Activated CD4-positive, alpha-beta T cell treated with anti-CD3 and anti-CD28 coated beads, Interleukin-2, Interleukin-4, amounts not matched to agents 100 ng/mL and 50 ng/mL, durations not matched to agents 16 hours and 8 hours (primary cell): ENCODE data around the gene HCN2.
"Not testable (repeated sequence)": the region's sequence is repeated elsewhere in the genome, so short reads cannot be mapped to it uniquely, and the experiment has no call there.

Experiments
- DNase-seq: peaks from one replicate; pipeline ENCODE4 v3.0.0-alpha.2; 2020; ENCODE audit warnings: low spot score

The HCN2 gene

DNA sequence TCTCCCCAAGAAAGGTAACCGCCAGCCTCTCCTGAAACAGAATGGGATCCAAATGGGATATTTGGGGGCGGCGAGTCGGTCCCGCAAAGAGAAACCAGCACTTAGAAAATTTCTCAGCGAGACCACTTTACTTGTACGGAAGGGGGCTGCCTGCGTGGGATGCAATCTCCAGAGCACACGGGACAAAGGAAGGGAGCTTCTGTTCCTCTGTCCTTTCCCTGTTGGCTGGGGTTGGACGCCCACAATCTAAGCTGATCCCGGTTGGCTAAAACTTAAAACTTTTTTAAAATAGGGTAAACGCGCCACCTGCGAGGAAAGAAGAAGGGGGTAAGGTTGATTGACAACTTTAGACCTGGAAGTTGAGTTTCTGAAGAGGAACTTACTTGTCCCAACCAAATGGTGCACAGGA lies 18.1 kb upstream of the HCN2 start:
- DNase-seq = peak; percentile 25

DNA sequence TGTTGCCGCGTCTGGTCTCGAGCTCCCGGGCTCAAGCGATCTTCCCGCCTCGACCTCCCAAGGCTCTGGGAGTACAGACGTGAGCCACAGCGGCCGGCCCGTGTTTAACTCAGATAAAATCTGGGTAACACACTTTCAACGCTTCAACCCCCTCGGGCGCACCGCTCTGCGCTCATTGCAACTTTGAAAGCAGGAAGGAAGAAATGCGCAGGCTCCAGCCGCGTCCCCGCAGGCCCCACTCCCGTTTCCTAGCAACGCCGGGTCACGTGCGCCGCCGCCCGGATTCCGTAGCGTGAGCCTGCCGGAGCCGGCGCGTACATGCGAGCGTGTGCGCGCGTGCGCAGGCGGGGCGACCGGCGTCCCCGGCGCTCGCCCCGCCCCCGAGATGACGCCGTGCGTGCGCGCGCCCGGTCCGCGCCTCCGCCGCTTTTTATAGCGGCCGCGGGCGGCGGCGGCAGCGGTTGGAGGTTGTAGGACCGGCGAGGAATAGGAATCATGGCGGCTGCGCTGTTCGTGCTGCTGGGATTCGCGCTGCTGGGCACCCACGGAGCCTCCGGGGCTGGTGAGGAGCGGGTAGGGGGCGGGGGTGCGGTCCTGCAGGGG lies 17.4 kb upstream of the HCN2 start, which contains the start of gene BSG:
BSG (plus strand) TSS at position 457 of the 603 bp plus-strand sequence; CDS start at position 496, 39 bp downstream.
- peak; percentile 98 for DNase-seq

DNA sequence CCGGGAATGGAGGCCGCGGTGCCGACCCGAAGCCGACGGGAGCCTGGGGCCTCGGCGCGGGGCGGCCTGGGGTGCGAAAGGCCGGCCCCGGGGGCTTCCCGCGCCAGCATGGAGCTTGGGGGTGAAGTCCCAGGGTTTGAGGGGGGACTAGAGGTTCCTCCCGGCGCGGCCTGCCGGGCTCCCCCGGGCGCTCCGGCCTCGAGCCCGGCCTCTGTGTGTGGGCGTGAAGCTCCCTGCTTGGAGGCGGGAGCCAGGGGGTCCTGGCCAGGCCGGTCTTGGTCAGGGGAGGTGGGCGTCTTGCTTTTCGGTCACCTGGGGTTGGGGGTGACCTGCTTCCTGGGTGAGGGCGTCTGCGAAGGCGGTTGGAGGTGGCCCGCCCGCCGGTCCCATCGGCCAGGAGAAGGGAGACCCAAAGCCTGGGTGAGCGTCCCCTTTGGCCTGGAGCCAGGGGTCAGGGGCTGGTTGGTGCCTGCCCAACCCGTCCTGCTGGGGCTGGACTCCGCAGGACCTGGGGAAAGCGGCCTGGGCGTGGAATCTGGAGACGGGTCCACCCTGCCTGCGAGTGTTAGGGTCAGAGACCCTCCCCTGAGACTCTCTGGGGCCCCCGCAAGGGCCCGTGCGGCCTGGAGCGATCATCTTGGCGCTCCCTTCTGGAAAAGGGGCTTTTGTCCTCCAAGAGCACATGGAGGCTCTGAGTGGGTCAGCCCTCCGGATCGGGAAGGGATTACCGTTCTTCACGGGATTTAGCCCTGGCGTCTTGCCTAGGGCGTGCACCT lies 16.8 kb upstream of the HCN2 start:
- DNase-seq = no peak

DNA sequence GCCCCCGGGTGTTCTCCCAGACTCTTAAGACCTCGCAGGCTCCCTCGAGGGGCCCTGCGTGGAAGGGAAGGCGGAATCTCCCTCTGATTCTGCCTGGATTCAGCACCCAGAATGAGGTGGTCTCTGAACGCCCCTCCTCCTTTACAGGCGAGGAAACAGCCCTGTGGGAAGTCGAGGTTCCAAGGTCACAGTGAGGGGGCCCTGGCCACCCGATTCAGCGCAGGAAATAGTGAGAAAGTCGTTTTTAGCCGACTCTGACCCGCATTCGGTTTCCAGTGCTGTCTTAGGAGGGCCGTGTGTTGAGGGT lies 16.2 kb upstream of the HCN2 start:
- DNase-seq = no peak

DNA sequence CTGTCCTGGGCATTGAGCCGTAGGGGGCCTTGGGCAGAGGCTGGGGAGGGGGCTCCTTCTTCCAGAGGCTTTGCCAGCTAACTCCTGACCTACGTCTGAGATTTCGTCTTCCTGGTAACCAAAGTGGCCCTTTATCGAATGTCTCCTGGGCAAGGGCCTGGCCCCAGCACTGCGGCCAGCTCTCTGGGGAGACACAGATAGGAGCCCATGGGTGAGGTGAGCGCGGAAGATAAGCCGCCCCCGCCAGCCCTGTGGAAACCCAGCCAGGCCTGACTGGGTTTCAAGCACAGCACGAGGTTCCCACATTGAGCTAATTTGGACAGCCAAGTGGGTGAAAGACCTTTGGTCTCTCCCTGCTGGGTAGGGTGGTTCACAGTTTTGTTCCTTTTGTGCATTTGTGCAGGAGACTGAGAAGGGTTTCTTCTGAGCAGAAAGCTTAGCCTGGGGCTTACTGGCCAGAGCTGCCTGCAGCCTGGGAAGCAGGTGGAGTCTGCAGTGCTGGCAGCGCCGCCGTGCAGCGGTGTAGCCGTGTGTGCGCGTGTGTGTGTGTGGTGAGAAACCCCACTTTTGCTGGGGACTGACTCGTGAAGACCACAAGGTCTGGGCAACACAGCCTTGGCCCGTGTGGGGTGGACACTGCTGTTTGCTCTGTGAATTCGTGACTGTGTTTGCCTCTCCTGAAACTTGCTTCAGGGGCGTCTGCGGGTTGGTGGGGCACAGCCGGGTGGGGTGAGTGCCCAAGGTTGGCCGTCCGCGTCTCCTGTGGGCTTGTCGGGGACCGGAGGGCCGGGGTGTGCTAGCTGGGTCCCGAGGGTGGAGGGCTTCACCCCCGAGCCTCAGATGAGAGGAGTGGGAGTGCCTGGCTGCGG lies 14.8 kb upstream of the HCN2 start:
- DNase-seq = no peak

DNA sequence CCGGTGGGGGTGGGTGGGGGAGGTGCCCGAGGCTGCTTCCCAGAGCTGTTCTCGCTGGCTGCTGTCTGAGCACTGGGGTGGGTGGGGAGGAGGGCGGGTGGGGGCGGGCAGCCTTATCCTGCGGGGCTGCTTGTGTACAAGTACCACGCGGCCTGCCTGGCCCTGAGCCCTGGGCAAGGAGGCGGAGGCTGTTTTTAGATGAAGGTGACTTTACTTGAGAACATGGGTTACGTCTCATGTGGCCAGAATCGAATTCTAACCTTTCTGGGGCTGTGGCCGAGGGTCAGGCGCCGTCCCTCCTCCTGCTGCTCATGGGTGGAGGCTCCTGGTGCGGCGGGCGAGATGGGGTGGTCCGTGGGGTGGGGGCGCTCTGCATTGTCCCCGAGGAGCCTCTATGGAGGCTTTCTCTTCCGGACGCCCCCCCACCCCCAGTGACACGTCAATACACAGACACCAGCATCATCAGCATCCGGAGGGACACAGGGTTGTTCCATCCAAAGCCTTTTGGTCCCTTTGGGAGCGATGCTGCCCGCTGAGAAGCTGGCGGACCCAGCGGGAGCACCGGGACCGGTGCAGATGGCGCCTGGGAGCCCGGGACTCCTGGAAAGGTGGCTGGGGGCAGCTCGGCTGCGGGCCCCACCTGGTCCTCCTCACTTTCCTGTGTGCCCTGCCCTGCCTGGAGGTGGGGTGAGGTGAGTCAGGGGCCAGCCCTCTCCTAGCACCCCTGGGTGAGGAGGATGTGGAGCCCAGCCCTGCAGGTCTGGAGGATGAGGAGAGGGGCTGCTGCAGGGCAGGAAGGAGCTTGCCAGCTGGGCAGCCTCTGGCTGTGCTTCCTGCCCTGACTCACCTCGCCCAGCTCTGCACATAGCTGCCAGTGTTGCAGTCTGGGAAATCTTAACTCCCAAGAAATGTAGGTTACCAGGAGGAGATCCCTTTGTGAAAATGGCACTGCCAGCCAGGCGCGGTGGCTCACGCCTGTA lies 13.9 kb upstream of the HCN2 start:
- DNase-seq = no peak

DNA sequence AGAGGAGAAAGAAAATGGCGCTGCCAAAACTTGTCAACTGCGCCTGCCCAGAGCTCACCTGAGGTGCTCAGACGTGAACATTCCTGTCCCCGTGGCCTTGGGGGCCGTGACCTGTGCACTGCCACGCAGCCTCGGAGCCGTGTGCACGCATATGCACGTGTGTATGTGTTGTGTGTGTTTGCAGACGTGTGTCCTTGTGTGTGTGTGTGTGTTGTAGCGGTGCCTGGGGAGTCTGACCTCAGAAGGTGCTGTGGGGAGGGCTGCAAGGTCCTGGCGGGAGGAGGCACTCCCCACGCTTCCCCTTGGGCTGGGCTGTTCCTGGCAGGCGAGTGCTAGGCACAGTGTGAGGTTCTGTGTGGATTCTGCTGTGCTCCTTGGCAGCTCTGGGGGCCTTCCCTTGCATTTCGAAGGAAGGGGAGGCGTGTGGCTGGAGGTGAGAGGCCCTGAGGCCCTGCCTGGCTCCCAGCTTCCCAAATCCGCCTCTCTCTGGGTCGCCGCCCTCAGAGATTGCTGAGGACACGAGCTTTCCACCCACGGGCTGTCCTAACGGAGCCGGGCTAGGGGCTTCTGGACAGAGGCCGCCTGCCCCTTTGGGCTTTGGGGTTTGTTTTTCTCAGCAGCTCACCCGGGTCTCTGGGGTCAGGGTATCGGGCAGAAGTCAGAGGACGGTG lies 12.8 kb upstream of the HCN2 start:
- DNase-seq = no peak

DNA sequence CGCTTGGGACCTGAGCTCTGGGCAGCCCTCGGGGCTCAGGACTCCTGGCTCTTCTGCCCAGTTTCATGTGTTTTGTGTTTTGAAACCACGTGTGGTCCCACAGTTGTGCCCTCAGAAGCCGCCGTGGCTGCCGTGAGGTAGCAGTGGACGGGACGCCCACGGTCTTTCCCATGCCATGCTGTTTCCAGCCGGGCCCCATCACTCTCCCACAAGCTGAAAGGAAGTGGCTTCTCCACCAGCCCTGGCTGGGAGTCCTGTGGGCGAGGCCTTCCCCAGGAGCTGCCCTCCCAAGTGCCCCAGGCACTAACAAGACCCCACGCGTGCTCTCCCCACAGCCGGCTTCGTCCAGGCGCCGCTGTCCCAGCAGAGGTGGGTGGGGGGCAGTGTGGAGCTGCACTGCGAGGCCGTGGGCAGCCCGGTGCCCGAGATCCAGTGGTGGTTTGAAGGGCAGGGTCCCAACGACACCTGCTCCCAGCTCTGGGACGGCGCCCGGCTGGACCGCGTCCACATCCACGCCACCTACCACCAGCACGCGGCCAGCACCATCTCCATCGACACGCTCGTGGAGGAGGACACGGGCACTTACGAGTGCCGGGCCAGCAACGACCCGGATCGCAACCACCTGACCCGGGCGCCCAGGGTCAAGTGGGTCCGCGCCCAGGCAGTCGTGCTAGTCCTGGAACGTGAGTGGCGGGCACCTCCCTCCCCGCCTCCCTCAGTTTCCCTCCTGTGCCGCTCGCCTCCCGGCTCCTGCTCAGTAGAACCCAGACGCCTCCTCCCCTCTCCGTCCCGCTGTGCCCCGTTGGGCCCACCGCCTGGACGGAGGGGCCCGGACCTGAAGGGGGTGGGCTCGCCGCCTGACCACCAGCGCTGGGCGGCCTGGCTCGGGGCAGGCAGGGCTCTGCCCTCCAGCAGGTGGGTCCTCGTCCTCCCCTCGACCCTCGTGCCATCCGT lies 12.0 kb upstream of the HCN2 start:
- DNase-seq = no peak

DNA sequence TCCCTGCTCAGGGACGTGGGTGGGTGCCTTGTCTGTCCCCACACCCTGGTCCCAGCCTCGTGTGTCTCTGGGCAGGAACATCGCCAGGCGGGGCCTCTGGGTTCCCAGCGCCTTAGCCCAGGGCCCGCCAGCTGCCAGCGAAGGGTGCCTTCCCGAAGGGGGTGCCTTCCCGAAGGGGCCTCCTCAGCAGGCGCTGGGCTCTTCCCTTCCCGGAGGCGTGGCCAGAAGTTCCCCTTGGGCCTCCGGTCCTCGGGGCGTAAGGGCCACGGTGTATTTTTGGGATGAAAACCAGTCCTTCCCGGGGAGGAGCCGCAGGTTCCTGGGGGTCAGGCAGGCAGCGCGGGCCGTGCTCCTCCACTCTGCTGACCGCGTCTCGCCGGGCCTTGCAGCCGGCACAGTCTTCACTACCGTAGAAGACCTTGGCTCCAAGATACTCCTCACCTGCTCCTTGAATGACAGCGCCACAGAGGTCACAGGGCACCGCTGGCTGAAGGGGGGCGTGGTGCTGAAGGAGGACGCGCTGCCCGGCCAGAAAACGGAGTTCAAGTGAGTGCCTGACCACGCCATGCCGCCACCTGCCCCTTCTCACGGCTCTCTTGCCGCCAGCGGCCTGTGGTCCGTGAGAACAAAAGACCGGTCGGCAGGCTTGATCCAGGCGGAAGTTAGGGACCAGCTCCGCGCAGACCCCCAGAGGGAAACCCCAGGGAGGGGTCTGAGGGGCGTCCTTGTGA lies 10.4 kb upstream of the HCN2 start:
- no peak for DNase-seq

DNA sequence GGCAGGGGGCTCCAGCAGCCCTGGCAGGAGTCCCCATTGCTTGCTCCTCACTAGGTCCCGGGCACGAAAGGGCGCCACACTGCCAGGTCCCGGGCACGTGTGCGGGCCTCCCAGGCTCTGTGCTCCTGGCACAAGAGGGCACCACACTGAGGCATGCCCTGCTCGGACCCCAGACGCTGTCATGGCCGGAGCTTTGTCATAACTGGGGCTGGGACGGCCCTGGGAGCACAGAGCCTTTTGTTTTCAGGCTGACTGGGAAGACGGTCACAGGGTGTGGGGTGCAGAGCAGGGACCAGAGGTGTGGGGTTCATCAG lies 9.9 kb upstream of the HCN2 start:
- DNase-seq = no peak

DNA sequence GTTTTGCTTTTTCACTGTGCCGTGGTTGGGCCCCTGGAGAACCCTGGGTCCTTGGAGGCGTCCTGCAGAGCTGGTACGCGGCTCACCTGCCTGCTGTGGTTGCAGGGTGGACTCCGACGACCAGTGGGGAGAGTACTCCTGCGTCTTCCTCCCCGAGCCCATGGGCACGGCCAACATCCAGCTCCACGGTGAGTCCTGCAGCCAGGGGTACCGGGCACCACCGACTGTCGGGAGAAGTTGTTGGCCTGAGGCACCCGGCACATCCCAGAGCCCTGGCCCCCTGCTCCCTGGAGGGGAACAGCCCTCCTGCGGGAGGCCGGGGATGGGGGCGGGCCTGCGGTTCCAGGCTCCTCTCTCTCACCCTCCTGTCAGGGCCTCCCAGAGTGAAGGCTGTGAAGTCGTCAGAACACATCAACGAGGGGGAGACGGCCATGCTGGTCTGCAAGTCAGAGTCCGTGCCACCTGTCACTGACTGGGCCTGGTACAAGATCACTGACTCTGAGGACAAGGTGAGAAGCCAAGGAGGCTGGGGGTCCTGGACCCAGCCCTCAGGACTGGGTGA lies 9.3 kb upstream of the HCN2 start:
- DNase-seq = no peak

DNA sequence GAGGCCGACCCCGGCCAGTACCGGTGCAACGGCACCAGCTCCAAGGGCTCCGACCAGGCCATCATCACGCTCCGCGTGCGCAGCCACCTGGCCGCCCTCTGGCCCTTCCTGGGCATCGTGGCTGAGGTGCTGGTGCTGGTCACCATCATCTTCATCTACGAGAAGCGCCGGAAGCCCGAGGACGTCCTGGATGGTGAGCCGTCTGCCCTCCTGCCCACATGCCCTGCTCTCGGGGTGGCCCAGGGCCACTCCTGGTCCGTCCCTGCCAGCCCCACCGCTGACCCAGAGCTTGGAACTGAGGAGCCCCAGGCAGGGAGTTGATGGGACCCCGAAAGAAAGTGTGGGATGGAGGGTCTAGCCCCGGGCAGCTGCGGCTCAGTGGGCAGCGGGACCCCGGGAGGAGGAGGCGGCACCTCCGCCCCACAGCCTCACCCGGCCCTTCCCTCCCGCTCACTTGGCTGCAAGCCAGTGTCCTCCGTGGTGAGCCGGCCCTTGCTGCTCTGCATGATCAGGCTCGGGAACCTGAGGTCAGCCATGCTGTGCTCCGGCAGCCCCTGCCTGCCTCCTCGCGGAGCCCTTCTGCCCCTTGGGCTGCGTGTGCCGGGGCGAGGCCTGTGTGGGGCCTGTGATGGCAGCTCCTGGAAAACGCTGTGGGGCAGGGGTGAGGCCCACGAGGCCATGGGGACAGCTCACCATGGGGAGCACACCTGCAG lies 8.1 kb upstream of the HCN2 start:
- DNase-seq = no peak

DNA sequence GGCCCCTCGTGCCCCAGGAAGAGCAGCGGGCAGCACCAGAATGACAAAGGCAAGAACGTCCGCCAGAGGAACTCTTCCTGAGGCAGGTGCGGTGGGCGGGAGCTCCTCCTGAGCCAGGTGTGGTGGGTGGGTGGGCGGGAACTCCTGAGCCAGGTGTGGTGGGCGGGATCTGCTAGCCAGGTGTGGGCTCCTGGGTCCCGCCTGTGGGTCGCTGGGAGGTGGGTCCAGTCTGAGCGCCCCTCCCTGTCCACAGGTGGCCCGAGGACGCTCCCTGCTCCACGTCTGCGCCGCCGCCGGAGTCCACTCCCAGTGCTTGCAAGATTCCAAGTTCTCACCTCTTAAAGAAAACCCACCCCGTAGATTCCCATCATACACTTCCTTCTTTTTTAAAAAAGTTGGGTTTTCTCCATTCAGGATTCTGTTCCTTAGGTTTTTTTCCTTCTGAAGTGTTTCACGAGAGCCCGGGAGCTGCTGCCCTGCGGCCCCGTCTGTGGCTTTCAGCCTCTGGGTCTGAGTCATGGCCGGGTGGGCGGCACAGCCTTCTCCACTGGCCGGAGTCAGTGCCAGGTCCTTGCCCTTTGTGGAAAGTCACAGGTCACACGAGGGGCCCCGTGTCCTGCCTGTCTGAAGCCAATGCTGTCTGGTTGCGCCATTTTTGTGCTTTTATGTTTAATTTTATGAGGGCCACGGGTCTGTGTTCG lies 7.0 kb upstream of the HCN2 start:
- DNase-seq = no peak

DNA sequence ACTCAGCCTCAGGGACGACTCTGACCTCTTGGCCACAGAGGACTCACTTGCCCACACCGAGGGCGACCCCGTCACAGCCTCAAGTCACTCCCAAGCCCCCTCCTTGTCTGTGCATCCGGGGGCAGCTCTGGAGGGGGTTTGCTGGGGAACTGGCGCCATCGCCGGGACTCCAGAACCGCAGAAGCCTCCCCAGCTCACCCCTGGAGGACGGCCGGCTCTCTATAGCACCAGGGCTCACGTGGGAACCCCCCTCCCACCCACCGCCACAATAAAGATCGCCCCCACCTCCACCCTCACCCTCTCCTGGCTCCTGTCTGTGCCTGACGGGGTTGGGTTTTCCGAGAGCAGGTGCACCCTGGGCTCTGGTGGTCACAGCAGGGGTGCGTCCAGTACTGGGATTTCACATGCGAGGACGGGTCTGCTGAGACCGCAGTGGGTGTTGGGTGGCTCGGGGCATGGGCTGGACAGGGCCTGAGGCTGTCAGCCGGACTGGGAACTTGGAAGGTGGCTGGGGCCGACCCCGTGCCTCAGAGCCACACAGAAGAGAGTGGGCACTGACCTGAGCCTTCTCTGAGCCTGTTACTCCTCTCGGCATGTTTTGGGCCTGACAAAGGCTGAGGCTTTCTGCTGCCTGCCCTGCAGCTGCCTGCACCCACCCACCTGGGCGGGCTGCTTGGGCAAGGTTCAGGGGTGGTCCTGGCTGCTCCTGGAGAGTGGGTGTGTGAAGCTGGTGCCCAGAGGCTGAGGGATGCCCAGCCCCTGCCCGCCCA lies 6.3 kb upstream of the HCN2 start:
- DNase-seq = no peak

DNA sequence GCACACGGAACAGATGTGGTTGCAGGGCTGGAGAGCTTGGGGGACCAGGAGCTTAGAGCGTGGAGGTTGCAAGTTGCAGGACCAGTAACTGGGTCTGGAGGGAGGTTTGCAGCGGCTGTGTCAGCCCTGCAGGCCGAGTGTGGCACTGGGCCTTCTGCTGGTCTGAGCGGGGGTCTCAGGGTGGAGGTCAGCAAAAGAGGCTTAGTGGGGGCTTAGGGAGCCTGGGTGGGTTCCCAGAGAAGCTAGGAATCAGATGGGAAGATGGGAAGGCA lies 5.8 kb upstream of the HCN2 start:
- no peak for DNase-seq

DNA sequence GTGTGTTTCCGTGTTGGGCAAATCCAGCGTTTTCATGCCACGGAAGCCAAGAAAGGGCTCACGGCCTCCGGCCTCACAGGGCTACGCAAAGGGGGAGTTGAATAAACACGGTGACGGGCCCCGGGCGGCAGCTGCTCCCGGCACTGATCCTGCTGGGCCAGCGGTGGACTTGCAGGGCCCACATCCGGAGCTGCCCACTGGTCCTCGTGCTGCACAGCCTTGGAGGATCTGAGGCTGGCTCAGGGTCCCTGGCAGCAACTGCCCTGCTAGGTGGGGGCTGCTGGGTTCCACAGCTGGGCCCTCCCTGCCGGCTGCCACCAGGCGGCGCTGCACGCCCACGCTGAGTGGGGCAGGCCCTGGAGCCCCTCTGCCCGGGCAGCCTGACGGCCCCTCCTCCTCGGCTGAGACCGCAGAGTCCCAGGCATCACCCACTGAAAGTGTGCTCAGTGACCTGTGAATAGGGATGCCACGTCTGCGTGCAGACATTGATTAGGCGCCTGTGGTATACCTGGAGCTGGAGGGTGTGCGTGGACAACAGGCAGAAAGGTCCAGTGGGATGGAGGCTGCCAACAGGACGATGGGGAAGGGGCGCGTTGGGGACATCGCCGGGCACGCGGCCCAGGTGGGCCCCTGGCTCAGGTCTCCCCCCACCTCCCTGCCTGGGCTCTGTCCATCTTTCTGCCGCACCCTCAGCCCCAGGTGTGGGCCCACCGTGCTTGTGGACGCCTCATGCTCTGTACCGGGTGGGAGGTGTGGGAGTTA lies 5.3 kb upstream of the HCN2 start:
- DNase-seq = peak; percentile 47

DNA sequence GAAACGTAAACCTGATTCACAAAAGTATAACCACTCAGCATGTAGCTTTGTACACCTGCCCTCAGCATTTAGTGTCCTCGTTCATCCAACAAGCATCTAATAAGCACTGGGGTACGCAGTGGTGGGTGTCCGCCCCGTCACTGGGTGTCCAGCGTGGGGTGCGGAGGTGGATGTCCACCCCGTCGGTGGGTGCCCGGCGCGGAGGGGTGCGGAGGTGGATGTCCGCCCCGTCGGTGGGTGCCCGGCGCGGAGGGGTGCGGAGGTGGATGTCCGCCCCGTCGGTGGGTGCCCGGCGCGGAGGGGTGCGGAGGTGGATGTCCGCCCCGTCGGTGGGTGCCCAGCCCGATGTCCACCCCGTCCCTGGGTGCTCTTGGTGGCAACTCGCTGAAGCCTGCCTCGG lies 4.5 kb upstream of the HCN2 start:
- DNase-seq = not testable (repeated sequence)
